GM18508 (cell line): ENCODE data around the gene OR5K3.

ENCODE experiments used
- ATAC-seq: cut with Tn5 transposase; IDR thresholded peaks from one replicate; pipeline ENCODE4 v1.9.1; 2021; ENCODE audit warnings: moderate number of reproducible peaks; ENCODE audit not compliant: insufficient read depth, unreplicated experiment

OR5K3 gene

DNA sequence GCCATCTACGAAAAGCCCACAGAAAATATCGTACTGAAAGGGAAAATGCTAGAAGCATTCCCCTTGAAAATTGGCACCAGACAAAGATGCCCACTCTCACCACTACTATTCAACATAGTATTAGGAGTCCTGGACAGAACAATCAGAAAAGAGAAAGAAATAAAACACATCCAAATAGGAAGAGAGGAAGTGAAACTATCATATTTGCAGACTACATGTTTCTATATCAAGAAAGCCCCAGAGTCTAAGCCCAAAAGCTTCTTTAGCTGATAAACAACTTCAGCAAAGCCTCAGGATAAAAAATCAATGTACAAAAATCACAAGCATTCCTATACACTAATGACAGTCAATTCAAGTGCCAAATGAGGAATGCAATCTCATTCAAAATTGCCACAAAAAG, 15.6 kb downstream of the OR5K3 start:
- ATAC-seq, result no peak

DNA sequence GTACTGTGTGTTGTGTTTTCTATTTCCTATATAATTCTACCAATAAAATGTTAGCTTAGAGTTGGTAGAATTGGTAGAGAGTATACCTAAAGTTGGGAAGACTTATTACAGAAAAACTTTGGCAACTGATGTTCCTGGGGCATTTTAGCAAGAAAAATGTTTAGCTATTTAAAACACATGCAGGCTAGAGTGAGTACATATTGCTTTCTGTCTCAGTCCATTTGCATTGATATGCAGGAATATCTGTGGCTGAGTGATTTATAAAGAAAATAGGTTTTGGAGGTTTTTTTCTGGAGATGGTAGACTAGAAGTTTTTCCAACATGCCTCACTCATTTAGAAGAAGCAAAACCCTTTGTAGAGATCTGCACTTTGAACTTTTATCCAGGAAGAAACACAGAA, 42.1 kb downstream of the OR5K3 start:
- no peak for ATAC-seq

DNA sequence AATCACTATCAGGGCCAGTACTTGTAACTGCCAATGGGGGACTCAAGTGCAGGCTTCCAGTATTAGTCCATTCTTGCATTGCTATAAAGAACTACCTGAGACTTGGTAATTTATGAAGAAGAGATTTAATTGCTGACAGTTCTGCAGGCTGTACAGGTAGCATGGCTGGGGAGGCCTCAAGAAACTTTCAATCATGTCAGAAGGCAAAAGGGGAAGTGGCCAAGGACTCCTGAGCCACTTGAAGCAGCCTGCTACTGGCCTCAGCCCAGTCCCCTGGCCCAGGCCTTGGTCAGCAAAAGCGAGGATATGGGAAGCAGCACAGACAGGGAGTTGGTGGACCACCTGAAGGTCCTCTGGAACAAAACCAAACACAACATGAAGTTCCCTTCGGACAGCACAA, 43.3 kb downstream of the OR5K3 start:
- ATAC-seq, result no peak

DNA sequence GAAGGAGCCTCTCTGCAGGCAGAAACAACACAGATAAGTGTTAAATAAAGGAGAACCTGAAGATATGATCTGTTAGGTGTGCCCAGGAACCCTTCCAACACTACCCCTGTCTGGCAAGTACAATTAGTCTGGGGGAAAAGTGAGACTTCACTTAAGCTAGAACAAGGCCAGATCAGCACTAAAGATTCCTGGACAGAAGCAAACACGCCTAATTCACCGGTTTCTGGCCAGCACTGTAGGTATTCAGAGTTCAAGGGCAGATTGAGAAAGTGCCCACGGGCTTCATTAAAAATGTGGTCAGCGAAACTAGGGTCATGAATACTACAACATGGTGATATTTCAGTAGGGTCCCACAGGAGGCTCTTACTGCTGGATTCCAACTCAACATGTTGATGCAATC, 43.9 kb downstream of the OR5K3 start:
- ATAC-seq, result no peak

DNA sequence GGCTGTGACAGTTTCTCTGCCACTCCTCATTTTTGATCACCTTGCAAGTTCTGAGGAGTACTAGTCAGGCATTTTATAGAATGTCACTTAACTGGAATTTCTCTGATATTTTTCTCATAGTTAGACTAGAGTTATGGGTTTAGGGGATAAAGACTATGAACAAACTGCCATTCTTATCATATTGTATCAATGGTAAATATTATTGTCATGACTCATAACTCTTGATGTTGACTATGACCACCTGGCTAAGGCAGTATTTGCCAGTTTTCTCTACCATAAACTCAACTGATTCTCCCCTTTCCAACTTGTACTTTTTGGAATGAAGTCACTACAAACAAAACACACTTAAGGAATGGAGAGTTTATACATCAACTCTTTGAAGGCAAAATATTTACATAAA, 49.8 kb downstream of the OR5K3 start:
- no peak for ATAC-seq
